C4-2B (cell line): ENCODE data around the gene TRIM41.

Source experiments
- CTCF ChIP-seq: fragments of 450-650 bp; conservative IDR thresholded peaks from 2 replicates; pipeline ENCODE4 v1.5.1; 2017; ENCODE audit warnings: mild to moderate bottlenecking
- ZFX ChIP-seq: fragments of 450-650 bp; IDR thresholded peaks from 2 replicates; pipeline ENCODE4 v1.6.1; 2017

GRCh38 chr5:181207960-181208253 lies 15.2 kb upstream of the TRIM41 start:
- no peak for TF ChIP-seq CTCF
- TF ChIP-seq ZFX = no peak
